HepG2 (cell line): ENCODE measurements around the gene RELB. TPM values are rescaled to one million over a fixed set of nuclear protein-coding genes. Genes with fewer than 3 reads are reported as not detected.

Experiments
- CTCF ChIP-seq: sonication (generic); formaldehyde crosslinking; IDR thresholded peaks from 2 replicates; pipeline ENCODE4 v1.5.0; 2020; ENCODE audit warnings: mild to moderate bottlenecking, missing genetic modification reagents, moderate library complexity
- E2F2 ChIP-seq: sonication (generic); formaldehyde crosslinking; IDR thresholded peaks from 2 replicates; pipeline ENCODE4 v1.4.0; 2020; ENCODE audit warnings: missing genetic modification reagents, borderline replicate concordance
- FOSL2 ChIP-seq: sonication (generic); formaldehyde crosslinking; IDR thresholded peaks from 2 replicates; pipeline ENCODE4 v1.4.0; 2020; ENCODE audit warnings: missing genetic modification reagents
- HMG20B ChIP-seq: conservative IDR thresholded peaks from 2 replicates; pipeline ENCODE4 v1.6.1; 2016; ENCODE audit warnings: missing genetic modification reagents, missing compliant biosample characterization
- HOXA3 ChIP-seq: sonication (generic); formaldehyde crosslinking; IDR thresholded peaks from 2 replicates; pipeline ENCODE4 v1.5.0; 2020; ENCODE audit warnings: missing genetic modification reagents
- MAFK ChIP-seq, 2 experiments: IDR thresholded peaks in 1 of 2; conservative IDR thresholded peaks in 1 of 2; 2 replicates each; pipeline ENCODE4 v1.6.1; 2011; ENCODE audit warnings: improper control_type of control experiment in 2 of 2, low read length in 2 of 2
- MYNN ChIP-seq: sonication (generic); formaldehyde crosslinking; IDR thresholded peaks from 2 replicates; pipeline ENCODE4 v1.4.0; 2020; ENCODE audit warnings: mild to moderate bottlenecking, low read depth, missing genetic modification reagents
- SKI ChIP-seq: fragments of 450-650 bp; IDR thresholded peaks from one replicate; pipeline ENCODE4 v1.6.1; 2018; ENCODE audit warnings: mild to moderate bottlenecking; ENCODE audit not compliant: partially characterized antibody
- ZFP36 ChIP-seq: fragments of 150-350 bp; IDR thresholded peaks from 2 replicates; pipeline ENCODE4 v1.6.1; 2018; ENCODE audit warnings: borderline replicate concordance, low read length, low read depth; ENCODE audit not compliant: partially characterized antibody
- ZNF12 ChIP-seq: sonication (generic); formaldehyde crosslinking; IDR thresholded peaks from 2 replicates; pipeline ENCODE4 v1.5.0; 2020; ENCODE audit warnings: missing genetic modification reagents
- ZNF160 ChIP-seq: sonication (generic); formaldehyde crosslinking; IDR thresholded peaks from 2 replicates; pipeline ENCODE4 v1.8.0; 2022; ENCODE audit warnings: mild to moderate bottlenecking, inconsistent platforms, missing genetic modification reagents
- ZNF431 ChIP-seq: sonication (generic); formaldehyde crosslinking; IDR thresholded peaks from 2 replicates; pipeline ENCODE4 v1.9.0; 2022; ENCODE audit warnings: missing genetic modification reagents, low read depth, mild to moderate bottlenecking, borderline replicate concordance
- ZNF766 ChIP-seq: sonication (generic); formaldehyde crosslinking; IDR thresholded peaks from 2 replicates; pipeline ENCODE4 v1.5.0; 2020; ENCODE audit warnings: missing genetic modification reagents, borderline replicate concordance
- ZNF781 ChIP-seq: sonication (generic); formaldehyde crosslinking; IDR thresholded peaks from 2 replicates; pipeline ENCODE4 v1.5.1; 2020; ENCODE audit warnings: borderline replicate concordance, mild to moderate bottlenecking, missing genetic modification reagents; ENCODE audit errors: not compliant biosample characterization
- polyA plus RNA-seq, 8 experiments: library from polyadenylated mRNA; depleted of rRNA in 3 of 8; stranded (reverse) in 7 of 8; unstranded in 1 of 8; fragments of >200 nt; fragmentation: Illumina TruSeq in 4 of 8; extraction: Trizol in 4 of 8; gene quantifications; 2 replicates each; pipeline versions ENCODE4 v1.2.1 to v1.2.3, GENCODE V29; 2011 to 2016; ENCODE audit warnings: low read depth in 4 of 8, missing spikeins in 1 of 8, mixed read lengths in 1 of 8; ENCODE audit not compliant: insufficient read depth in 1 of 8
- total RNA-seq, 5 experiments: library from RNA; depleted of rRNA; stranded (reverse); fragments of >200 nt; fragmentation: Illumina TruSeq; extraction: Trizol; gene quantifications; 2 replicates each; pipeline ENCODE4 v1.2.3, GENCODE V29; 2016; ENCODE audit warnings: low read depth in 1 of 5
- TF ChIP-seq, protein P1 (sequence below), 2 experiments: fragments of 450-650 bp in 1 of 2; sonication (generic) in 1 of 2; formaldehyde crosslinking in 1 of 2; IDR thresholded peaks; 2 replicates each; pipeline versions ENCODE4 v1.6.1 to v1.8.0; 2016 to 2022; ENCODE audit warnings: antibody characterized with exemption in 1 of 2, mild to moderate bottlenecking in 1 of 2, missing genetic modification reagents in 1 of 2

The RELB gene
- total and polyA plus RNA-seq, 2 of the 13 experiments (the other 11 are each of a cell fraction or from before 2014, with no cell fraction given), result 1.9 to 3.5 TPM

- TF ChIP-seq, protein P1, sequence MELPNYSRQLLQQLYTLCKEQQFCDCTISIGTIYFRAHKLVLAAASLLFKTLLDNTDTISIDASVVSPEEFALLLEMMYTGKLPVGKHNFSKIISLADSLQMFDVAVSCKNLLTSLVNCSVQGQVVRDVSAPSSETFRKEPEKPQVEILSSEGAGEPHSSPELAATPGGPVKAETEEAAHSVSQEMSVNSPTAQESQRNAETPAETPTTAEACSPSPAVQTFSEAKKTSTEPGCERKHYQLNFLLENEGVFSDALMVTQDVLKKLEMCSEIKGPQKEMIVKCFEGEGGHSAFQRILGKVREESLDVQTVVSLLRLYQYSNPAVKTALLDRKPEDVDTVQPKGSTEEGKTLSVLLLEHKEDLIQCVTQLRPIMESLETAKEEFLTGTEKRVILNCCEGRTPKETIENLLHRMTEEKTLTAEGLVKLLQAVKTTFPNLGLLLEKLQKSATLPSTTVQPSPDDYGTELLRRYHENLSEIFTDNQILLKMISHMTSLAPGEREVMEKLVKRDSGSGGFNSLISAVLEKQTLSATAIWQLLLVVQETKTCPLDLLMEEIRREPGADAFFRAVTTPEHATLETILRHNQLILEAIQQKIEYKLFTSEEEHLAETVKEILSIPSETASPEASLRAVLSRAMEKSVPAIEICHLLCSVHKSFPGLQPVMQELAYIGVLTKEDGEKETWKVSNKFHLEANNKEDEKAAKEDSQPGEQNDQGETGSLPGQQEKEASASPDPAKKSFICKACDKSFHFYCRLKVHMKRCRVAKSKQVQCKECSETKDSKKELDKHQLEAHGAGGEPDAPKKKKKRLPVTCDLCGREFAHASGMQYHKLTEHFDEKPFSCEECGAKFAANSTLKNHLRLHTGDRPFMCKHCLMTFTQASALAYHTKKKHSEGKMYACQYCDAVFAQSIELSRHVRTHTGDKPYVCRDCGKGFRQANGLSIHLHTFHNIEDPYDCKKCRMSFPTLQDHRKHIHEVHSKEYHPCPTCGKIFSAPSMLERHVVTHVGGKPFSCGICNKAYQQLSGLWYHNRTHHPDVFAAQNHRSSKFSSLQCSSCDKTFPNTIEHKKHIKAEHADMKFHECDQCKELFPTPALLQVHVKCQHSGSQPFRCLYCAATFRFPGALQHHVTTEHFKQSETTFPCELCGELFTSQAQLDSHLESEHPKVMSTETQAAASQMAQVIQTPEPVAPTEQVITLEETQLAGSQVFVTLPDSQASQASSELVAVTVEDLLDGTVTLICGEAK (IDR thresholded peaks at IDR 0.05), result no peak
- TF ChIP-seq, protein P1 (CRISPR knock-in tag; IDR thresholded peaks at IDR 0.05), result peak; percentile 36; the same call in 1 of the 2 replicates
- TF ChIP-seq ZNF431 (CRISPR knock-in tag) (peak; percentile 87), ZNF766 (CRISPR knock-in tag) (no peak), ZNF160 (CRISPR knock-in tag) (no peak), MAFK (conservative IDR thresholded peaks at IDR 0.05 in 1 of 2, IDR thresholded peaks at IDR 0.05 in 1 of 2; ENCODE audit: low read length in 2 of 2) (no peak), SKI (peak; percentile 79), E2F2 (CRISPR knock-in tag) (no peak), ZNF12 (CRISPR knock-in tag) (peak; percentile 61; the same call in 1 of the 2 replicates), ZNF781 (no peak), HOXA3 (peak; percentile 87), HMG20B (no peak), ZFP36 (no peak), MYNN (CRISPR knock-in tag) (no peak; the same call in 1 of the 2 replicates), CTCF (CRISPR knock-in tag) (no peak), FOSL2 (CRISPR knock-in tag) (peak; percentile 59)
Observed at GRCh38 chr19:45045671-45046353, 44.5 kb downstream of the RELB start (continued).
